HepG2 (cell line): ENCODE measurements around the gene SYS1. TPM values are rescaled to one million over a fixed set of nuclear protein-coding genes. Genes with fewer than 3 reads are reported as not detected.

Experiments
- ASH2L ChIP-seq: fragments of 300-600, 200-600 bp; sonication (generic); IDR thresholded peaks from 2 replicates; pipeline ENCODE4 v1.7.0; 2017; ENCODE audit warnings: low read depth, mild to moderate bottlenecking, moderate library complexity, mixed read lengths, low read length; ENCODE audit not compliant: insufficient read length
- HDAC2 ChIP-seq: sonication (generic); formaldehyde crosslinking; IDR thresholded peaks from 2 replicates; pipeline ENCODE4 v1.4.0; 2020; ENCODE audit warnings: missing genetic modification reagents
- HINFP ChIP-seq: sonication (generic); formaldehyde crosslinking; IDR thresholded peaks from 2 replicates; pipeline ENCODE4 v1.4.0; 2020; ENCODE audit warnings: low read depth, mild to moderate bottlenecking, missing genetic modification reagents
- IKZF5 ChIP-seq: IDR thresholded peaks from 2 replicates; pipeline ENCODE4 v1.6.1; 2018; ENCODE audit warnings: missing genetic modification reagents, mild to moderate bottlenecking, missing compliant biosample characterization
- MEIS1 ChIP-seq: sonication (generic); formaldehyde crosslinking; IDR thresholded peaks from 2 replicates; pipeline ENCODE4 v1.9.0; 2021; ENCODE audit warnings: mild to moderate bottlenecking, missing genetic modification reagents, moderate library complexity, borderline replicate concordance
- NR2C2 ChIP-seq: sonication (generic); formaldehyde crosslinking; IDR thresholded peaks from 2 replicates; pipeline ENCODE4 v1.4.0; 2020; ENCODE audit warnings: missing genetic modification reagents, mild to moderate bottlenecking, moderate library complexity, borderline replicate concordance
- NR2F6 ChIP-seq, 2 experiments: IDR thresholded peaks; 2 replicates each; pipeline ENCODE4 v1.6.1; 2016; ENCODE audit warnings: antibody characterized with exemption in 1 of 2, mild to moderate bottlenecking in 1 of 2
- RCOR2 ChIP-seq: IDR thresholded peaks from 2 replicates; pipeline ENCODE4 v1.6.1; 2016; ENCODE audit warnings: missing biosample characterization, missing genetic modification reagents
- SSRP1 ChIP-seq: IDR thresholded peaks from 2 replicates; pipeline ENCODE4 v1.6.1; 2016; ENCODE audit warnings: control low read depth
- TEAD3 ChIP-seq: optimal IDR thresholded peaks from 2 replicates; pipeline ENCODE3; 2016; ENCODE audit warnings: borderline replicate concordance
- ZBTB10 ChIP-seq: sonication (generic); formaldehyde crosslinking; IDR thresholded peaks from 2 replicates; pipeline ENCODE4 v1.4.0; 2020; ENCODE audit warnings: missing genetic modification reagents, borderline replicate concordance
- ZBTB34 ChIP-seq: sonication (generic); formaldehyde crosslinking; IDR thresholded peaks from 2 replicates; pipeline ENCODE4 v1.8.0; 2022; ENCODE audit warnings: mild to moderate bottlenecking, missing genetic modification reagents
- ZBTB38 ChIP-seq: sonication (generic); formaldehyde crosslinking; IDR thresholded peaks from 2 replicates; pipeline ENCODE4 v1.5.1; 2020; ENCODE audit warnings: mild to moderate bottlenecking, missing genetic modification reagents
- ZNF335 ChIP-seq: sonication (generic); formaldehyde crosslinking; IDR thresholded peaks from 2 replicates; pipeline ENCODE4 v1.4.0; 2020; ENCODE audit warnings: missing genetic modification reagents
- ZNF430 ChIP-seq: sonication (generic); formaldehyde crosslinking; IDR thresholded peaks from 2 replicates; pipeline ENCODE4 v1.9.0; 2021; ENCODE audit warnings: mild to moderate bottlenecking, missing genetic modification reagents
- ZNF512B ChIP-seq: sonication (generic); formaldehyde crosslinking; IDR thresholded peaks from 2 replicates; pipeline ENCODE4 v1.5.1; 2020; ENCODE audit warnings: missing genetic modification reagents, mild to moderate bottlenecking, borderline replicate concordance
- ZSCAN21 ChIP-seq: sonication (generic); formaldehyde crosslinking; IDR thresholded peaks from 2 replicates; pipeline ENCODE4 v1.8.0; 2022; ENCODE audit warnings: mild to moderate bottlenecking, missing genetic modification reagents, moderate library complexity, borderline replicate concordance
- polyA plus RNA-seq, 8 experiments: library from polyadenylated mRNA; depleted of rRNA in 3 of 8; stranded (reverse) in 7 of 8; unstranded in 1 of 8; fragments of >200 nt; fragmentation: Illumina TruSeq in 4 of 8; extraction: Trizol in 4 of 8; gene quantifications; 2 replicates each; pipeline versions ENCODE4 v1.2.1 to v1.2.3, GENCODE V29; 2011 to 2016; ENCODE audit warnings: low read depth in 4 of 8, missing spikeins in 1 of 8, mixed read lengths in 1 of 8; ENCODE audit not compliant: insufficient read depth in 1 of 8
- total RNA-seq, 5 experiments: library from RNA; depleted of rRNA; stranded (reverse); fragments of >200 nt; fragmentation: Illumina TruSeq; extraction: Trizol; gene quantifications; 2 replicates each; pipeline ENCODE4 v1.2.3, GENCODE V29; 2016; ENCODE audit warnings: low read depth in 1 of 5

Gene SYS1
- total and polyA plus RNA-seq, 2 of the 13 experiments (the other 11 are each of a cell fraction or from before 2014, with no cell fraction given) = 38.3 to 65.6 TPM

GRCh38 chr20:45337367-45338120, 25.4 kb upstream of the SYS1 start (continued):
- peak; percentile 20 for TF ChIP-seq ZNF430 (CRISPR knock-in tag)
- TF ChIP-seq TEAD3 = peak; percentile 68
- 0 out of 2 replicates have a peak, but pooled peaks have one; percentile 46 for TF ChIP-seq ZNF335 (CRISPR knock-in tag)
- TF ChIP-seq SSRP1 = peak; percentile 83
- TF ChIP-seq NR2F6 (IDR thresholded peaks at IDR 0.05) = no peak
- TF ChIP-seq NR2F6 (CRISPR knock-in tag; IDR thresholded peaks at IDR 0.05) = peak; percentile 38; the same call in 1 of the 2 replicates
- peak; percentile 43 for TF ChIP-seq HDAC2
- TF ChIP-seq IKZF5 (CRISPR knock-in tag) = 0 out of 2 replicates have a peak, but pooled peaks have one; percentile 14
- TF ChIP-seq ZBTB38 (CRISPR knock-in tag) = 0 out of 2 replicates have a peak, but pooled peaks have one; percentile 36
- TF ChIP-seq ZBTB10 (CRISPR knock-in tag) = no peak
- TF ChIP-seq ZNF512B (CRISPR knock-in tag) = 0 out of 2 replicates have a peak, but pooled peaks have one; percentile 66
- TF ChIP-seq RCOR2 (CRISPR knock-in tag) = peak; percentile 53; the same call in 1 of the 2 replicates
- TF ChIP-seq ASH2L = peak; percentile 60
- TF ChIP-seq ZSCAN21 (CRISPR knock-in tag) = no peak; the same call in 1 of the 2 replicates
- 0 out of 2 replicates have a peak, but pooled peaks have one; percentile 20 for TF ChIP-seq MEIS1 (CRISPR knock-in tag)
- peak; percentile 17; the same call in 1 of the 2 replicates for TF ChIP-seq HINFP (CRISPR knock-in tag)
- TF ChIP-seq ZBTB34 (CRISPR knock-in tag) = peak; percentile 72; the same call in 1 of the 2 replicates
- peak; percentile 44 for TF ChIP-seq NR2C2 (CRISPR knock-in tag)
